ENCODE measurements around the gene PRRT1B.

PRRT1B gene

GRCh38 chr9:131596430-131596743 is 51.1 kb downstream of the PRRT1B start:
- no peak for DNase-seq (ENCODE audit: low spot score)

GRCh38 chr9:131597246-131597645 is 51.9 kb downstream of the PRRT1B start:
- DNase-seq (ENCODE audit: low spot score): no peak

- no peak for DNase-seq (ENCODE audit: low spot score)
Observed at GRCh38 chr9:131598121-131598520, 52.8 kb downstream of the PRRT1B start.

- no peak for DNase-seq (ENCODE audit: low spot score)
Observed at GRCh38 chr9:131601683-131602181, 56.4 kb downstream of the PRRT1B start.

GRCh38 chr9:131603199-131603598 is 57.9 kb downstream of the PRRT1B start:
- DNase-seq (ENCODE audit: low spot score): no peak

GRCh38 chr9:131603711-131604439 is 58.6 kb downstream of the PRRT1B start:
- DNase-seq (ENCODE audit: low spot score): no peak

GRCh38 chr9:131605770-131606590 is 60.7 kb downstream of the PRRT1B start:
- DNase-seq (ENCODE audit: low spot score): no peak

- no peak for DNase-seq (ENCODE audit: low spot score)
Observed at GRCh38 chr9:131606896-131607567, 61.7 kb downstream of the PRRT1B start.

- no peak for DNase-seq (ENCODE audit: low spot score)
Observed at GRCh38 chr9:131607591-131607990, 62.3 kb downstream of the PRRT1B start.

- peak; percentile 93 for DNase-seq (ENCODE audit: low spot score)
Observed at GRCh38 chr9:131608493-131609037, 63.2 kb downstream of the PRRT1B start.
